Measurements from ENCODE around the gene CSNK1D. TPM values are rescaled to one million over a fixed set of nuclear protein-coding genes. Genes with fewer than 3 reads are reported as not detected.

Gene CSNK1D
- total RNA-seq, 1 experiment from 2014 or later: 234 TPM

- Histone ChIP-seq H3K27ac (ENCODE audit: low read length) (no peak overlapping the region), H3K36me3 (ENCODE audit: control insufficient read depth, insufficient read depth, low read length) (peaks cover 19% of the 10 kb centered on the region), H3K4me1 (ENCODE audit: control insufficient read depth, insufficient read depth, low read length) (peaks cover 35% of the 10 kb centered on the region), H3K27me3 (ENCODE audit: control insufficient read depth, insufficient read depth, low read length) (no peaks in the 10 kb centered on the region), H3K9me3 (ENCODE audit: control insufficient read depth, insufficient read depth, low read depth, low read length) (no peaks in the 10 kb centered on the region), H3K4me3 (ENCODE audit: low read depth in 2 of 2, low read length in 2 of 2) (no peak overlapping the region)
- no peak for TF ChIP-seq CTCF (IDR thresholded peaks at IDR 0.05)
- TF ChIP-seq TCF7L2 (IDR thresholded peaks at IDR 0.05; ENCODE audit: low read depth, low read length): no peak
- no peak for TF ChIP-seq REST (IDR thresholded peaks at IDR 0.05; ENCODE audit: insufficient read depth in 1 of 2, low read depth in 2 of 2, low read length in 1 of 2)
- TF ChIP-seq POLR2AphosphoS5 (IDR thresholded peaks at IDR 0.05; ENCODE audit: low read depth, low read length): no peak
- no peak for TF ChIP-seq SIN3A (IDR thresholded peaks at IDR 0.05; ENCODE audit: borderline replicate concordance, insufficient read depth, low read depth, low read length)
- ChIA-PET CTCF (no interaction called here), POLR2A (no interaction called here)
- intact Hi-C loops (cut with micrococcal nuclease; ENCODE audit: unreplicated experiment): no loop called here
- in situ Hi-C loops (cut with HindIII; ENCODE audit: low pct_unique_long_range_greater_than_20kb, low sequenced_read_pairs): no loop called here
- DNase-seq (ENCODE audit: low read depth, low spot score) (no peak), ATAC-seq (no peak)
- BruUV-seq (replicated peaks): no TSS peak
Measured at GRCh38 chr17:82248815-82249674, 24.5 kb downstream of the CSNK1D start.

GRCh38 chr17:82247856-82248671 is 25.4 kb downstream of the CSNK1D start:
- intact Hi-C loops (cut with micrococcal nuclease; ENCODE audit: unreplicated experiment) (no loop called here), in situ Hi-C loops (cut with HindIII; ENCODE audit: low pct_unique_long_range_greater_than_20kb, low sequenced_read_pairs) (no loop called here)
- H3K27ac ChIP-seq (ENCODE audit: low read length): peak overlapping the region; percentile 86
- ATAC-seq (no peak), DNase-seq (ENCODE audit: low read depth, low spot score) (no peak)
- H3K4me3 ChIP-seq (ENCODE audit: low read depth in 2 of 2, low read length in 2 of 2): no peak overlapping the region
- no peaks in the 10 kb centered on the region for H3K27me3 ChIP-seq (ENCODE audit: control insufficient read depth, insufficient read depth, low read length)
- CTCF ChIA-PET: no interaction called here
- POLR2A ChIA-PET: no interaction called here
- no peaks in the 10 kb centered on the region for H3K9me3 ChIP-seq (ENCODE audit: control insufficient read depth, insufficient read depth, low read depth, low read length)
- H3K36me3 ChIP-seq (ENCODE audit: control insufficient read depth, insufficient read depth, low read length): peaks cover 15% of the 10 kb centered on the region
- BruUV-seq (replicated peaks): no TSS peak
- peaks cover 44% of the 10 kb centered on the region for H3K4me1 ChIP-seq (ENCODE audit: control insufficient read depth, insufficient read depth, low read length)
- no peak; the same call in 1 of the 2 replicates for TF ChIP-seq POLR2AphosphoS5 (IDR thresholded peaks at IDR 0.05; ENCODE audit: low read depth, low read length)
- TF ChIP-seq CTCF (IDR thresholded peaks at IDR 0.05): no peak
- no peak for TF ChIP-seq REST (IDR thresholded peaks at IDR 0.05; ENCODE audit: insufficient read depth in 1 of 2, low read depth in 2 of 2, low read length in 1 of 2)
- TF ChIP-seq SIN3A (IDR thresholded peaks at IDR 0.05; ENCODE audit: borderline replicate concordance, insufficient read depth, low read depth, low read length): no peak
- TF ChIP-seq TCF7L2 (IDR thresholded peaks at IDR 0.05; ENCODE audit: low read depth, low read length): no peak

Data from Panc1 (cell line).